Measurements from ENCODE around the gene EFCC1. TPM values are rescaled to one million over a fixed set of nuclear protein-coding genes. Genes with fewer than 3 reads are reported as not detected.

The EFCC1 gene
- total RNA-seq, 1 experiment from 2014 or later, result 1.0 TPM

- H3K27me3 ChIP-seq (ENCODE audit: insufficient read depth, low read length), result 0 out of 2 replicates have a peak, but pooled peaks cover 3% of the 10 kb centered on the region
- no peaks in the 10 kb centered on the region for H3K79me2 ChIP-seq (ENCODE audit: insufficient read depth, low read length)
- no peak overlapping the region for H3K4me2 ChIP-seq (ENCODE audit: low read length)
- intact Hi-C loops (cut with micrococcal nuclease), result no loop called here
- no peaks in the 10 kb centered on the region for H3K9me3 ChIP-seq (ENCODE audit: control insufficient read depth in 1 of 2, insufficient read depth in 1 of 2, low read depth in 1 of 2, low read length in 2 of 2)
- DNase-seq (ENCODE audit: low read depth, low spot score) (no peak), ATAC-seq (no peak)
- no peaks in the 10 kb centered on the region for H4K20me1 ChIP-seq (ENCODE audit: insufficient read depth)
- CTCF ChIA-PET, result interaction anchor here (0.7 kb wide), 1 partner anchor 24 kb away, joined by 3 read pairs; no protein-coding TSS in a partner anchor
- H3K4me1 ChIP-seq (ENCODE audit: control insufficient read depth in 1 of 2, insufficient read depth in 2 of 2, low read length in 2 of 2), result peaks cover 0 to 5% of the 10 kb centered on the region in 2 experiments; a peak in 1 of 4 replicates
- H3K9ac ChIP-seq (ENCODE audit: low read length), result no peak overlapping the region
- no peak overlapping the region for H2AFZ ChIP-seq (ENCODE audit: low read depth, low read length, poor library complexity, severe bottlenecking)
- POLR2A ChIA-PET, result no interaction called here
- H3K9me2 ChIP-seq (ENCODE audit: insufficient read depth), result no peaks in the 10 kb centered on the region
- H3K27ac ChIP-seq (ENCODE audit: low read depth, low read length), result no peak overlapping the region
- RAD21 ChIA-PET (ENCODE audit: low non-redundant PET in 1 of 2, low total read pairs in 2 of 2, uncharacterized antibody in 2 of 2, unreplicated experiment in 2 of 2), result no interaction called here
- no peak for TF ChIP-seq RAD21 (IDR thresholded peaks at IDR 0.05; ENCODE audit: low read depth)
- no peak for TF ChIP-seq MAX (IDR thresholded peaks at IDR 0.05)
- no peak for TF ChIP-seq SIN3A (IDR thresholded peaks at IDR 0.05; ENCODE audit: low read depth)
- no peak for TF ChIP-seq ZFX (IDR thresholded peaks at IDR 0.05)
- no peak for TF ChIP-seq CTCF (IDR thresholded peaks at IDR 0.05 in 2 of 3, conservative IDR thresholded peaks at IDR 0.05 in 1 of 3; ENCODE audit: borderline replicate concordance in 1 of 3, insufficient read depth in 1 of 3, low read depth in 2 of 3, low read length in 2 of 3)
- TF ChIP-seq ELF1 (IDR thresholded peaks at IDR 0.05; ENCODE audit: borderline replicate concordance, low read depth), result no peak
- no peak for TF ChIP-seq CBX3 (IDR thresholded peaks at IDR 0.05; ENCODE audit: low read depth)
- no peak for TF ChIP-seq CEBPB (IDR thresholded peaks at IDR 0.05; ENCODE audit: low read depth)
- no peak for TF ChIP-seq EGR1 (IDR thresholded peaks at IDR 0.05; ENCODE audit: low read depth)
- no peak for TF ChIP-seq FOSL1 (IDR thresholded peaks at IDR 0.05; ENCODE audit: low read depth)
- H3K4me3 ChIP-seq (replicated peaks in 1 of 2; ENCODE audit: low read depth in 1 of 2, low read length in 2 of 2), result no peak overlapping the region
- no TSS peak for BruUV-seq (replicated peaks)
- no peaks in the 10 kb centered on the region for H3K36me3 ChIP-seq (ENCODE audit: control insufficient read depth in 1 of 2, insufficient read depth in 2 of 2, low read length in 2 of 2)
These were observed 37.2 kb downstream of the EFCC1 start for GRCh38 chr3:129038121-129038855.
